Spinal cord (tissue), 10 donors: ENCODE measurements around the gene MGAT5. TPM values are rescaled to one million over a fixed set of nuclear protein-coding genes. Genes with fewer than 3 reads are reported as not detected.

ENCODE experiments used
- DNase-seq, 6 donors: peaks; one replicate each; pipeline versions ENCODE4 v3.0.0 to v3.0.0-alpha.2; 2013 to 2015; ENCODE audit warnings: low spot score in 6 of 6, low read depth in 4 of 6
- H3K27ac ChIP-seq: one replicate; pipeline ENCODE4 v1.5.1; 2013; ENCODE audit warnings: low read depth, low read length, control low read depth
- H3K27me3 ChIP-seq: one replicate; pipeline ENCODE4 v1.6.1; 2013; ENCODE audit warnings: low read length; ENCODE audit not compliant: control insufficient read depth, insufficient read depth
- H3K36me3 ChIP-seq: one replicate; pipeline ENCODE4 v1.6.1; 2013; ENCODE audit warnings: low read length; ENCODE audit not compliant: control insufficient read depth, insufficient read depth
- H3K4me1 ChIP-seq: one replicate; pipeline ENCODE4 v1.6.1; 2013; ENCODE audit warnings: low read length; ENCODE audit not compliant: control insufficient read depth, insufficient read depth
- H3K4me3 ChIP-seq: one replicate; pipeline ENCODE4 v1.5.1; 2013; ENCODE audit warnings: low read depth, low read length, control low read depth
- H3K9me3 ChIP-seq: one replicate; pipeline ENCODE4 v1.6.1; 2013; ENCODE audit warnings: low read length; ENCODE audit not compliant: control insufficient read depth, insufficient read depth
- WGBS: methylation state at CpG from one replicate; pipeline ENCODE4 v1.1.5; 2013; ENCODE audit warnings: missing lambda C conversion rate; ENCODE audit not compliant: insufficient coverage; 5-methylcytosine and 5-hydroxymethylcytosine counted together
- polyA plus RNA-seq, 2 donors: library from polyadenylated mRNA; unstranded; fragments of 120-200 nt; gene quantifications; one replicate each; pipeline ENCODE4 v1.2.1, GENCODE V29; 2013; ENCODE audit not compliant: insufficient read length in 2 of 2
- total RNA-seq, 2 donors: library from RNA; depleted of rRNA in 1 of 2; stranded (reverse); fragments of 120-200 nt in 1 of 2; fragments of >200 nt in 1 of 2; gene quantifications; one replicate each; pipeline versions ENCODE4 v1.2.3 to v1.2.4, GENCODE V29; 2013 to 2014
- donor health status: healthy.

The MGAT5 gene
- total and polyA plus RNA-seq, 4 donors, result 45.8 to 76.6 (median 48.3) TPM

DNA sequence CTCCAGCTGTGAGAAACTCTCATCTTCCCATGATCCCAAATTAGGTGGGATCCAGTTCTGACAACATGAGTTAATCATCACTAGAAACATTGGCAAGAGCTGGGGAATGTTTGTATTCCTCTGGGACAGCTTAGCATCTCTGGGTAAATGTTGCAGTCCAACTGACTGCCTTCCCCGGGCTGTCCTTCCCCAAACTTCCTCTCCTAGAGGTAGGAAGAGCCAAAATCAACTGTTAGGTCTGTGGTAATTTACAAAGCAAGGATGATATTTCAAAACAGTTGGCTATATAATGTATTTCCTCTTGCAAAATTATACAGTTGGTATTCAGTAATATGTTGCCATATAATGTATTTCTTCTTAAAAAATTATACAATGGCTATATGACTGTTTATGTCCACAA lies 148.5 kb downstream of the MGAT5 start:
- no CpG with 5 or more reads among the region's 1 CpG for WGBS
- no peak overlapping the region for H3K27ac ChIP-seq
- peaks cover 3% of the 10 kb centered on the region for H3K4me1 ChIP-seq
- no peaks in the 10 kb centered on the region for H3K36me3 ChIP-seq
- no peak overlapping the region for H3K4me3 ChIP-seq
- peak in 1 of 6 donors; percentile 36 for DNase-seq
- no peaks in the 10 kb centered on the region for H3K27me3 ChIP-seq
- no peaks in the 10 kb centered on the region for H3K9me3 ChIP-seq

DNA sequence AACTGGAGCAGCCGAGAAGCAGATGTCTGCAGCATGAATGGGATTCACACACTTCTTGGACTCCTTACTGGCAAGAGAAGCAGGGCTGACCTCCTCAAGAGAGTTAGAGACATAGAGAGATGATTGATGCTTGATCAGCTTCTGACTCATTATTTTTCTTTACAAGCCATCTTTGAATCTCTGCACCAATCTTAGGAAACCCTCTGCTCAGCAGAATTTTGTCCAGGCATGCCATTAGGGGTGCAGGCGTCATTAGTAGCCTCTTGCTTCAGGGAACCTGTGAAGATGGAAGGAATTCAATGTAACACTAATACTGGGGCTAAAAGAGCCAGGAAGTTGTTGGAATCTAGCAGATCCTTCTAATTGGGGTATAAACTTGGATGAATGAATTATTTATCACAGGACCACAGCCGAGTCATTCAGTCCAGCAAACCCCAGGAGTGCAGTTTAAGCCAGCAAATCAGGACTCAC lies 151.8 kb downstream of the MGAT5 start:
- no peaks in the 10 kb centered on the region for H3K27me3 ChIP-seq
- H3K4me1 ChIP-seq, result peaks cover 3% of the 10 kb centered on the region
- no peak overlapping the region for H3K27ac ChIP-seq
- 80% methylated on average over 1 of the region's 3 CpGs for WGBS
- no peak overlapping the region for H3K4me3 ChIP-seq
- peak in 1 of 6 donors; percentile 32 for DNase-seq
- no peaks in the 10 kb centered on the region for H3K36me3 ChIP-seq
- H3K9me3 ChIP-seq, result no peaks in the 10 kb centered on the region

DNA sequence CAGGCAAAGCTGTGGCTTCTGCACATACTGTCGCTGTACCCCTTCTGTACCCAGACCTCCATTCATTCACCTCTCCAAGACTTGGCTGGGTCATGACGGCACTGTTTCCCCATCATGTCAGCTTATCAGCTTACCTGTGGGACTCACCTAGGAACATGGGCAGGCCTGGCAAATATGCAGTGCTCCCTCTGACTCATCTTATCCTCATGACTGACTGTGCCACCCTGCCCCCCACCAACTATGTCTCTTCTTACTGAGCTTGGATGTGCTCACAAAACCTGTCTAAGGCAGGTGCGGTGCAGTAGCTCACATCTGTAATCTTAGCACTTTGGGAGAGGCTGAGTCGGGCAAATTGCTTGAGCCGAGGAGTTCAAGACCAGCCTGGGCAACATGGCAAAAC lies 152.4 kb downstream of the MGAT5 start:
- Histone ChIP-seq H3K27ac (no peak overlapping the region), H3K4me3 (no peak overlapping the region), H3K27me3 (no peaks in the 10 kb centered on the region), H3K4me1 (peaks cover 6% of the 10 kb centered on the region), H3K36me3 (no peaks in the 10 kb centered on the region), H3K9me3 (no peaks in the 10 kb centered on the region)
- WGBS, result 93% methylated on average over 3 of the region's 5 CpGs
- no peak for DNase-seq

DNA sequence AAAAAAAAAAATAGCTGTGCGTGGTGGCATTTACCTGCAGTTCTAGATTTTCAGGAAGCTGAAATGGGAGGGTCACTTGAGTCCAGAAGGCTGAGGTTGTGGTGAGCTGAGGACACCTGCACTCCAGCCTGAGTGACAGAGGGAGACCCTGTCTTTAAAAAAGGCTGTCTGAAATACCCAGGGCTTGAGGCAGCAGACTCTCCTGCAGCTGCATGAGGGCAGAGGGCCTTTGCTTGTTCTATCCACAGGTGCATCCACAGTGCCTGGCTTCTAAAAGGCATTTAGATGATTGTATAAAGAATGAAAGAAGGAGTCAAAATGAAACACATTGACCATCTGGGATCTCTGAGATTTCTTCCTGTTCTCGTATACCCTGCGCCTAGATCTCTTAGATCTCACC lies 152.9 kb downstream of the MGAT5 start:
- no peaks in the 10 kb centered on the region for H3K36me3 ChIP-seq
- H3K4me1 ChIP-seq, result peaks cover 10% of the 10 kb centered on the region
- H3K27me3 ChIP-seq, result no peaks in the 10 kb centered on the region
- 71% methylated on average over 3 of the region's 3 CpGs for WGBS
- no peak for DNase-seq
- H3K9me3 ChIP-seq, result no peaks in the 10 kb centered on the region
- no peak overlapping the region for H3K27ac ChIP-seq
- no peak overlapping the region for H3K4me3 ChIP-seq

DNA sequence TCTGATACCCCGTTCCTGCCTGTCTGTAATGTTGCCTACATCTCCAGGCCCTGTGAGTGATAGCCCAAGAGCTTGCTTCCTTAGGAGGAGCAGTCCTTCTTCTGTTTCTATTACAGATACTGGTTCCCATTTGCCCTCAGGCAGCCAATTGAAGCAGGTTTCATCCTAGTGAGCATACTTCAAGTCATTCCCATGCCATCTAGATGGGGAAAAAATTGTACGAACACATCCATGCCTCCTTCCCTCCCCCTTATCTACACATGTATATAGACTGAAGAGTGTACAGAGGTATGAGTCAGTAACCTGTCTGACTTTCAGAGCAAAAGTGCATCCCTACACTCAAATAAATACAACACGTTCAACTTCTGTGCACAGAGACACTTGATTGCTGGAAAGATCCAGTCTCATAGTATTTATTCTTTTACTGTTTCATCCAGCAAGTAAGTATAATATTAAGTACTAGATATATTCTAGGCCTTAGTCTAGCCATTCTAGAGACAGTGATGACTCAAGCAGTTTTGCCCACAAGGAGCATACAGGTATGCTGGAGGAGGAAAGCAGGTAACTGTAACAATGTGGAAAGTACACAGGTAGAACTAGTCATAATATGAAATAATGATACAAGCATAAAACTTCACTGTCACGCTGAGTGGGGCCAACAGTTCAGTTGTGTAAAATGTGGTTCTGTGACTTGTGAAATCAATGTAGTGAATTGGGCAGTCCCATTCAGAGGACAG lies 153.4 kb downstream of the MGAT5 start:
- WGBS, result 75% methylated on average over 1 of the region's 4 CpGs

DNA sequence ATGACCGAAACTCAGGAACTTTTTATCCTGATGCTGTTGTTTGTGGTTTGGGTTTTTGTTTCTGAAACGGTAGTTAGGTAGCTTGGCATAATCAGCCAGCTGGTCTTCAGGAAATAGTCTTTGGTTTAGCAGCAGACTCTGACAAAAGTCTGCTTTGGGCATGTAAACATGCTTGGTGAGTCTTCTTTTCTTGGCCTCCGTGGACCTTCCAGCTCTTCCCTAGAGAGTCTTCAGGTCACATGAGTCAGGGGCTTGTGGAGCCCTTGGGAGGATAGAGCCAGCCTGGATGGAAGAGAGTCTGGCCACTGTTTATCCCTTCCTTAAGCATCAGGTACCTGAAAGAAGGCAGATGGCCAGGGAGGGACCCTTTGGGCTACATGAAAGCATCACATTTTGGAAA lies 154.5 kb downstream of the MGAT5 start:
- H3K36me3 ChIP-seq, result peaks cover 2% of the 10 kb centered on the region
- no peaks in the 10 kb centered on the region for H3K27me3 ChIP-seq
- H3K9me3 ChIP-seq, result no peaks in the 10 kb centered on the region
- WGBS, result 72% methylated on average over 3 of the region's 3 CpGs
- H3K4me1 ChIP-seq, result peaks cover 20% of the 10 kb centered on the region
- H3K4me3 ChIP-seq, result no peak overlapping the region
- no peak overlapping the region for H3K27ac ChIP-seq
- no peak for DNase-seq

More for the DNA sequence above, 153.4 kb downstream of the MGAT5 start:
- Histone ChIP-seq H3K36me3 (no peaks in the 10 kb centered on the region), H3K4me3 (no peak overlapping the region), H3K27ac (no peak overlapping the region), H3K4me1 (peaks cover 16% of the 10 kb centered on the region), H3K27me3 (no peaks in the 10 kb centered on the region), H3K9me3 (no peaks in the 10 kb centered on the region)
- no peak for DNase-seq

- H3K4me1 ChIP-seq, result peaks cover 20% of the 10 kb centered on the region
- no CpG with 5 or more reads among the region's 3 CpGs for WGBS
- no peak overlapping the region for H3K4me3 ChIP-seq
- DNase-seq, result no peak
- no peaks in the 10 kb centered on the region for H3K9me3 ChIP-seq
- H3K27me3 ChIP-seq, result no peaks in the 10 kb centered on the region
- H3K36me3 ChIP-seq, result peaks cover 2% of the 10 kb centered on the region
- H3K27ac ChIP-seq, result no peak overlapping the region
Observed at GRCh38 chr2:134408791-134409190, 154.9 kb downstream of the MGAT5 start.

GRCh38 chr2:134410006-134410405 lies 156.1 kb downstream of the MGAT5 start:
- no peak for DNase-seq
- Histone ChIP-seq H3K4me1 (peaks cover 20% of the 10 kb centered on the region), H3K36me3 (peaks cover 2% of the 10 kb centered on the region), H3K27me3 (no peaks in the 10 kb centered on the region), H3K9me3 (no peaks in the 10 kb centered on the region), H3K27ac (no peak overlapping the region), H3K4me3 (no peak overlapping the region)
- WGBS, result 63% methylated on average over 1 of the region's 2 CpGs

- no peak overlapping the region for H3K4me3 ChIP-seq
- peaks cover 20% of the 10 kb centered on the region for H3K4me1 ChIP-seq
- no peaks in the 10 kb centered on the region for H3K9me3 ChIP-seq
- WGBS, result 68% methylated on average over 3 of the region's 5 CpGs
- peaks cover 2% of the 10 kb centered on the region for H3K36me3 ChIP-seq
- H3K27ac ChIP-seq, result no peak overlapping the region
- no peaks in the 10 kb centered on the region for H3K27me3 ChIP-seq
- no peak for DNase-seq
Observed at GRCh38 chr2:134410831-134411231, 157.0 kb downstream of the MGAT5 start.

GRCh38 chr2:134411279-134411827 lies 157.5 kb downstream of the MGAT5 start:
- Histone ChIP-seq H3K4me3 (no peak overlapping the region), H3K36me3 (peaks cover 2% of the 10 kb centered on the region), H3K9me3 (no peaks in the 10 kb centered on the region), H3K4me1 (peaks cover 19% of the 10 kb centered on the region), H3K27ac (peak overlapping the region; percentile 29), H3K27me3 (no peaks in the 10 kb centered on the region)
- DNase-seq, result peak in 4 of 6 donors; percentile 17 to 80 (median 46)
- 72% methylated on average over 2 of the region's 6 CpGs for WGBS
